SK-MEL-5 (cell line): ENCODE data around the gene CXorf38. TPM values are rescaled to one million over a fixed set of nuclear protein-coding genes. Genes with fewer than 3 reads are reported as not detected.

ENCODE experiments used
- DNase-seq: peaks from one replicate; pipeline ENCODE4 v3.0.0-alpha.2; 2016; ENCODE audit warnings: low read depth, low spot score
- in situ Hi-C: cut with HindIII; loops from 2 replicates; pipeline ENCODE4 v1.10.0; 2016; ENCODE audit warnings: low sequenced_read_pairs, high pct_unique_total_duplicates, low pct_unique_long_range_greater_than_20kb
- polyA plus RNA-seq, 2 experiments: library from polyadenylated mRNA; depleted of rRNA; stranded (reverse); fragments of >200 nt; gene quantifications; 2 replicates each; pipeline ENCODE4 v1.2.3, GENCODE V29; 2015
- total RNA-seq: library from RNA; depleted of rRNA; stranded (reverse); fragments of >200 nt; shearing (Covaris generic); gene quantifications from 2 replicates; pipeline ENCODE4 v1.2.3, GENCODE V29; 2014; rRNA removed

The CXorf38 gene
- total RNA-seq, result 9.2 and 10.9 TPM in 2 replicates
- polyA plus RNA-seq (2015; cell fraction: cytosol; rRNA removed), result 13.3 and 17.1 TPM in 2 replicates
- polyA plus RNA-seq (2015; cell fraction: nucleus; rRNA removed), result 12.6 and 13.0 TPM in 2 replicates

- in situ Hi-C loops, result no loop called here
- DNase-seq, result peak; percentile 87
Observed at GRCh38 chrX:40647307-40648197, at the start of gene CXorf38. Gene CXorf38, minus strand, starts transcription at chrX:40647561. Its CDS starts 41 bp downstream, at chrX:40647520.

DNA sequence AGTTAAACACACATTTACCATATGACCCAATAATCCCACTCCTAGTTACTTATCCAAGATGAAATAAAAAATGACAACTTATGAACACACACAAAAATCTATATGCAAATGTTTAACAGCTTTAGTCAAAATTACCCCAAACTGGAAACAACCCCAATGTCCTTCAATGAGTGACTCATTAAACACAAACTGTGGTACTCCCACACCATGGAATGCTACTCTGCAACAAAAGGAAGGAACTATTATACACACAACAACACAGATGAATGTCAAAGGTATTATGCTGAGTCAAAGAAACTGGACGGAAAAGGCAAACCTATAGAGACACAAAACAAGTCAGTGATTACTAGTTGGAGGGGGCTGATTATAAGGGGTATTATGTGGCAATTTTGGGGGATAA is 47.4 kb upstream of the CXorf38 start:
- in situ Hi-C loops, result no loop called here

GRCh38 chrX:40688929-40689328 is 41.6 kb upstream of the CXorf38 start:
- no peak for DNase-seq
- in situ Hi-C loops, result no loop called here

More for the DNA sequence above, 47.4 kb upstream of the CXorf38 start:
- no peak for DNase-seq

DNA sequence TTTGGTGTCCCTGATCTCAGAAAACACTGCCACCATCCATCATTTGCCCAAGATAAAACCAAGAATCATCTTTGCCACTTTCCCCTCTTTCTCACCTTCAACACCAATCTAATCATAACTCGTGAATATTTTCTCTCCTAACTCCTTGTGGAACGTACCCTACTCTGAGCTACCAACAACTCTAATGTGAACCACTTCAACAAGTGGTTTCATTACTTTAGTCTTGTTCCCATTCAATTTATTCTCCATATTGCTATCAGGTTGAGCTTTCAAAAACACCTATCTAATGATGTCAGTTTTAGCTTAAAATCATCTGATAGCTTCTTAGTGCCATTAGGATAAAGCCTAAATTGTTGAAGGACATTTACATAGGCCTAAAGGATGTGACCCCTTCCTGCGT is 39.8 kb upstream of the CXorf38 start:
- DNase-seq, result no peak
- in situ Hi-C loops, result no loop called here

DNA sequence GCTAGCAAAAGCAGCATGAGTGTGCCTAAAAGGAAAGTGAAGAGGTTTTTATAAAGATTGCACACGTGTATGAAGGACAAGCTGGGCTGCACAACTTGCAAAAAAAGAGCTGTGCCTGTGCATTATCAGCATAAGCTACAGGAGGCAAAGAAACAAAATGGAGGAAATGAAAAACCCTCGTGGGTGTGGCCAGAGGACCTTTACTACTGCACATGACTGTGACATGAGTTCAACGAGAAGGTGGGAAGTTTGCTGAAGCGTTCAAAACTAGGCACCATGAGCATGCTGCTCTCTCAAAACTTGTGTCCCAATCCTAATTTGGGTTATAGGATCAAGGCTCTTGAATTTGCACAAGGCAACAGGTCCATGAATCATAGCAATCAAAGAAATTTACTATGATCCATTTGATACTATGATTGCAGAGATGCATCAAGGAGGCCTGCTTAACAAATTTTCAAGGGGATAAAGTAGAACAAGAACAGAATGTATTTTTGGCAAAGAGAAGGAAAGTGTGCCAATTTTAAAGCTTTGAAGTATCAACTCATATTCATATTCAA is 38.1 kb upstream of the CXorf38 start:
- DNase-seq, result peak; percentile 7
- in situ Hi-C loops, result no loop called here

GRCh38 chrX:40684092-40684491 is 36.7 kb upstream of the CXorf38 start:
- no peak for DNase-seq
- in situ Hi-C loops, result no loop called here

DNA sequence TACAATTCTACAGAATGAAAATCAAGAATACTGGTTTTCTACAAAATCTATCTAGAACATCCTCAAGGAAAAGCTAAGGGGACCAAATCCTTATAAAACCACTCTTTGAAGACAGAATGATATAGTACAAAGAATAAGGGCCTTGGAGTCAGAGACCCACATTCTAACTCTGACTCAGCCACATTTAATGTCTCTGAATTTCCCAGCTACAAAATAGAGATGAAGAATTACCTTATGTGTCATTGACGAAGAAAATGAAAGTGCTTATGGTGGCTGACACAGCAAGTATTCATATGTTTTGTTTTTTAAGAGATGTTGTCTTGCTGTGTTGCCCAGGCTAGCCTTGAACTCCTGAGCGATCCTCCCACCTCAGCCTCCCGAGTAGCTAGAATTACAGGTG is 35.9 kb upstream of the CXorf38 start:
- in situ Hi-C loops, result no loop called here
- no peak for DNase-seq

GRCh38 chrX:40671126-40671525 is 23.8 kb upstream of the CXorf38 start:
- in situ Hi-C loops, result no loop called here
- DNase-seq, result no peak

DNA sequence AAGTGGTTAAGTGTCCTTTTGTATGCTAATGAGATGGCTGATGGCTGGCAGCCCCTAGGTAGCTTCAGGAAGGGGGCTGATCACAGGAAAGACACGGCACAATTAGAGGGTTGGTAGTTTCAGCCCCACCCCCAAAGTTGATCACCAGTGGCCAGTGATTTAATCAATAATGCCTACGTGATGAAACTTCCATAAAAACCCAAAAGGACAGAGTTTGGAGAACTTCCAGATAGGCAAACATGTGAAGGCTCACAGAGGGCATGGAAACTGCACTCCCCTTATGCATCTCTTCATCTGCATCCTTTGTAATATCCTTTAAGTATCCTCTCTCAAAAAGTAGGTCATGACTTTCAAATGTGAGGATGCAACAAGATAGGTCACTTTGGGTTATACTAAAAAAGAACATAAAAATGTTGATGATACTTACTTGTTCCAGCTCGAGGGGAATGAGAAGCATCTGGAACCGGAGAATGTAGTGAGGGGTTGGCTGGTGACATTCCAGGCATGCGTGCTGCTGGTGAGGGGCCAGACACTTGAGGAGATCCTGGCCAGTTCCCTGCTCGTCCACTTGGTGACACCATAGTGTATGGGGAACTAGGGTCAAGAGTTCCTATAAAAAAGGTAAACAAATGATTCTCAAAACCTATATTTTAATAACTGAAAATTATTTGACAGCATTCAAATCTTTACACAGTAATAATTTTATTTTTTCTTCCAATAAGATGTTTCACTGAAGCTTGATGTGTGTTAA is 16.7 kb upstream of the CXorf38 start:
- in situ Hi-C loops, result no loop called here
- peak; percentile 53 for DNase-seq

GRCh38 chrX:40663078-40663740 is 15.8 kb upstream of the CXorf38 start:
- no peak for DNase-seq
- in situ Hi-C loops, result no loop called here

- DNase-seq, result no peak
- in situ Hi-C loops, result no loop called here
Observed at GRCh38 chrX:40661489-40661888, 14.1 kb upstream of the CXorf38 start.

- in situ Hi-C loops, result no loop called here
- no peak for DNase-seq
Observed at GRCh38 chrX:40660381-40660780, 13.0 kb upstream of the CXorf38 start.

- DNase-seq, result no peak
- in situ Hi-C loops, result no loop called here
Observed at GRCh38 chrX:40653535-40653934, 6.2 kb upstream of the CXorf38 start.

GRCh38 chrX:40652664-40653063 is 5.3 kb upstream of the CXorf38 start:
- in situ Hi-C loops, result no loop called here
- DNase-seq, result no peak

DNA sequence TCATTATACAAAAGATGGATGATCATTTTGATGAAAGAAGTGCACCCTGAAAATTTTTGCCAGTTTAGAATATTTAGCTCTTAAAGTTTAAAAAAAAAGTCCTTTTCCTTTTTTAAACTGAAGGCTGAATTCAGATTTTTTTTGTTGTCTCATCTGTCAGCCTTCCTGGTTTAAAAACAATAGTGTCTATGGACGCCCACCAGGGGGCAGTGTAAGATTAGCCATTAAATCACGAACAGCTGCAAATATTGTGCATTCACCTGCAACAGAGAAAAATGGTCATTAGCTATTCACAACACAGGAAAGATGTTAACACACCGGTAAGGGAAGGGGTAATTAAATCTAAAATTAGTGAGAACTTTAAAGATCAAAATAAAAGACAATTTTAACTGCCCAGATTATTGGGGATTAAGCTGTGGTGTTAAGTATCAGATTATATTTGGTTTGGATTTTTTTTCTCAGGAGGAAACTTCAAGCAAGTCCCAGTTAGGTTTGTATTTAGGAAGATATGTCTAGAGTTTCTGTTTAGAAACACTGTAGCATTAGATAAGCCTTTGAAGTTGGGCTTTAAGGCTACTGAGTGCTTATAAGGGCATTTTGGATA is 4.4 kb upstream of the CXorf38 start:
- in situ Hi-C loops, result no loop called here
- peak; percentile 71 for DNase-seq

- no peak for DNase-seq
- in situ Hi-C loops, result no loop called here
Observed at GRCh38 chrX:40646489-40647306, 663 bp downstream of the CXorf38 start.
